HG03378 (cell line): ENCODE results near the gene MYH11.
"Not testable (repeated sequence)": the region's sequence is repeated elsewhere in the genome, so short reads cannot be mapped to it uniquely, and the experiment has no call there.

Experiments used
- ATAC-seq: cut with Tn5 transposase; IDR thresholded peaks from one replicate; pipeline ENCODE4 v1.9.1; 2021; ENCODE audit warnings: mild to moderate bottlenecking, moderate library complexity; ENCODE audit not compliant: unreplicated experiment

MYH11 gene

GRCh38 chr16:15811481-15812400, 45.1 kb downstream of the MYH11 start:
- no peak for ATAC-seq

GRCh38 chr16:15810949-15811348, 45.9 kb downstream of the MYH11 start:
- no peak for ATAC-seq

GRCh38 chr16:15810411-15810810, 46.4 kb downstream of the MYH11 start:
- ATAC-seq = no peak

DNA sequence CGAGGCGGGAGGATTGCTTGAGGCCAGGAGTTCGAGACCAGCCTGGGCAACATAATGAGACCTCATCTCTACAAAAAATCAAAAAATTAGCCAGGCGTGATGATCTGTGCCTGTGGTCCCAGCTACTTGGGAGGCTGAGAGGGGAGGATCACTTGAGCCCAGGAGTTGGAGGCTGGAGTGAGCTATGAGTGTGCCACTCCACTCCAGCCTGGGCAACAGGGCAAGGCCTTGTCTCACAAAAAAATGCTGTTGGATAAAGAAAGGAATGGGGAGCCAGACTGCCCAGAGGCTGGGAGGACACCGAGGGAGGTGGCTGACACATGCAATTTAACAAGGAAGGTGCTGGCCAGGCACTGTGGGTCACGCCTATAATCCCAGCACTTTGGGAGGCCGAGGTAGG, 47.5 kb downstream of the MYH11 start:
- not testable (repeated sequence) for ATAC-seq

GRCh38 chr16:15808071-15808470, 48.8 kb downstream of the MYH11 start:
- ATAC-seq = no peak

DNA sequence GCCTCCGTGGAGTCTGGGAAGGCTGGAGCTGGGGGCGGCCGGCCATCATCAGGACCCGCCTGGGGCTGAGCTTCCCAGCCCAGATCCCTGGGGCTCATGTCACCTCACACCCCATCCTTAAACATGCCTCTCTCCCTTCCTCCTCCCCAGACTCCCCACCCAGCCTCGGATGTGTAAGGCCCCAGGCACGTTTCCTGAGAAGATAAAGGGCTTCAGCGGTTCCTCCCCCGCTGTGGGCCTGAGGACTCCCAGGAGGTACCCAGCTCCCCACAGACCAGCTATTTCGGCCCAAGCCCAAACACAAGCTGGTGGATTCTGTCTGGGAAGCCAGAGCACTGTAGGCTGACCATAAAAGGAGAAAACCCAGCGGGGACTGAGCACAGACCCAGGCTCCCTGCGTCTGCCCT, 49.2 kb downstream of the MYH11 start:
- ATAC-seq = no peak

DNA sequence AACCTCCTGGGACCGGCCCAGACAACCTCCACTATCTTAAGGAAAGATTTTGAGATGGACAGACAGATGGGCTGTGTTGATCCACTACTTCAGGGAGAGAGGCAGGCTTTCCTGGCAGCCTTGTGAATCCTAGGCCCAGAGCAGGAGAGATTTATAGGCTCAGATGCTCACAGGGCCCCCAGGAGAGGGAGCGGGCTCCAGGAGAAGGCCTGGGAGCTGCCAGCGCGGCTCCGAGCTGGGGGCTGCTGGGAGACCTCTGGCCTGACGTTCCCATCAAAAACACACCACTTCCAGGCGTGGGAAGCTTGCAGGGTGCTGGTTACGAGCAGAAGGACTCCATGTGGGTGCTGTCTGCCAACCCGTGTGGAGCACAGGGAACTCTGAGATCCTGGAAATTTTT, 53.2 kb downstream of the MYH11 start:
- ATAC-seq = no peak

DNA sequence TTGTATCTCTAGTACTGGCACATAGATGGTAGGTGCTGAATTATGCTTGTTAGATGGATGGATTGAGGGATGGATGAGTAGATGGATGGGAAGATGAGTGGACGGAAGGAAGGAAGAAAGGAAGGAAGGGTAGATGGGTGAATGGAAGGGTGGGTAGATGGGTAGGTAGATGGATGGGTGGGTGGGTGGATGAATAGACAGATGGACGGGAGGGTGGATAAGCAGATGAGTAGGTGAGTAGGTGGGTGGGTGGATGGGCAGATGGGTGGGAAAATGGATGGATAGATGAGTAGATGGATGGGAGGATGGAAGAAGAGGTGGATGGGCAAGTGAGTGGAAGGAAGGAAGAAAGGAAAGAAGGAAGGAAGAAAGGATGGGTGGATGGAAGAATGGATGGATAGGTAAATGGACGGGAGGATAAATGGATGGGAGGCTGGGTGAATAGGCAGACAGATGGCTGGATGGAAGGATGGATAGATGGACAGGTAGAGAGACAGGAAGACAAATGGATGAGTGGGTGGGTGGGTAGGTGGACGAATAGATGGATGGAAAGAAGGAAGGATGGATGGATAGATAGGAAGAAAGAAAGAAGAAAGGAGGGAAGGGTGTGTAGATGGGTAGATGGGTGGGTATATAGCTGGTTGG, 56.9 kb downstream of the MYH11 start:
- no peak for ATAC-seq

DNA sequence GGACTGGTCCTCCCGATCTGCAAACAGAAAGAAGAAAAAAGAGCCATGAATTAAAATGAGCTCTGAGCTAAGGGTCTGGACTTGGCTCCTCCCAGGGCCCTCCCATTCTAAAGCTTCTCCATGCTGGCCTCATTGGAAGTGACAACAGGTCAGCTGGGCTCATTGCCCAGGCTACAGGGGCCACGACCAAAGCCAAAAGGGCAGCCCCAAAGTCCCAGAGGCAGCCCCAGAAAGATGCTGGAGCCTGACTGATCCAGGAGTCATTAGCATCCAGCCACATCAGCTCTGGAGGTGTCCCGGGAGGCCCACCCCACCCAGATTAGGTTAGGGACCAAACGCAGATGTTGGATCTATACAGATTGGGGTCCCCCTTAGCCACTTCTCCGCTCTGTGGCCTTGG, 58.2 kb downstream of the MYH11 start:
- no peak for ATAC-seq

DNA sequence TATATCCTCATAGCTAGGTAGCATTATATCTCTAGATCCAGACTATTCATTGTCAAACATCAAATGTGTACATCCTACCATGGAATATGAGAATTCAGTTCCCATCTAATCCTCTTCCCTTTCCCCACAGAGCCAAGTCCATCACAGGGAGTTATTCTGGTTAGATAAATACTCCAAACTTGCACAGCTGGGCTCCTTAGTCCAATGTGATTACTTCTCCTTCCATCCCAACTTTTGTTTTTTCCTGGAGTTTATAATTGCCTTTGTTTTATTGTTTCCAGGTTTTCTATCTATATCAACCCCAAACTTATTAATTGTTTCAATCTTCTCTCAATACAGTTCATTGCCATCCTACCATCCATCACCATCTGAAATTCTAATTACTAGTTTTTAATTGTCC, 59.9 kb downstream of the MYH11 start:
- ATAC-seq = no peak

- no peak for ATAC-seq
Observed at GRCh38 chr16:15795615-15796014, 61.2 kb downstream of the MYH11 start.

- no peak for ATAC-seq
Observed at GRCh38 chr16:15792563-15792971, 64.3 kb downstream of the MYH11 start.

GRCh38 chr16:15790458-15790857, 66.4 kb downstream of the MYH11 start:
- no peak for ATAC-seq

GRCh38 chr16:15789816-15790215, 67.0 kb downstream of the MYH11 start:
- not testable (repeated sequence) for ATAC-seq

- no peak for ATAC-seq
Observed at GRCh38 chr16:15788846-15789239, 68.0 kb downstream of the MYH11 start.

DNA sequence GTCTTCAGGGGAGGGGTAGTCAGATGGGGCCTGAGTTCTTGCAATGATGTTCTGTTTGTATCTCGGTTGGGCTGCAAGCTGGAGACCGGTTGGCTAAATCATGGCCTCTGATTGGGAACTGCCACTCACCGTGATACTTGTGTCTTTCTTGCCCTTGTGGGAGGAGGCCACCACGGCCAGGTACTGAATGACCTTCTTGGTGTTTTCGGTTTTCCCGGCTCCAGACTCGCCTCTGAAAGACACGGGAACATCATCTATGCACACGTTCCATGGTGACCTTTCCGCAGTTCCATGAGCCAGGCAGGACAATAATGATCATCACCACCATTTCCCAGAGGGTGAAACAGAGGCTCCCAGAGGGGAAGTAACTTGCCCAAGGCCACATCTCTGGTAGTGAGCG, 70.3 kb downstream of the MYH11 start:
- ATAC-seq = no peak

DNA sequence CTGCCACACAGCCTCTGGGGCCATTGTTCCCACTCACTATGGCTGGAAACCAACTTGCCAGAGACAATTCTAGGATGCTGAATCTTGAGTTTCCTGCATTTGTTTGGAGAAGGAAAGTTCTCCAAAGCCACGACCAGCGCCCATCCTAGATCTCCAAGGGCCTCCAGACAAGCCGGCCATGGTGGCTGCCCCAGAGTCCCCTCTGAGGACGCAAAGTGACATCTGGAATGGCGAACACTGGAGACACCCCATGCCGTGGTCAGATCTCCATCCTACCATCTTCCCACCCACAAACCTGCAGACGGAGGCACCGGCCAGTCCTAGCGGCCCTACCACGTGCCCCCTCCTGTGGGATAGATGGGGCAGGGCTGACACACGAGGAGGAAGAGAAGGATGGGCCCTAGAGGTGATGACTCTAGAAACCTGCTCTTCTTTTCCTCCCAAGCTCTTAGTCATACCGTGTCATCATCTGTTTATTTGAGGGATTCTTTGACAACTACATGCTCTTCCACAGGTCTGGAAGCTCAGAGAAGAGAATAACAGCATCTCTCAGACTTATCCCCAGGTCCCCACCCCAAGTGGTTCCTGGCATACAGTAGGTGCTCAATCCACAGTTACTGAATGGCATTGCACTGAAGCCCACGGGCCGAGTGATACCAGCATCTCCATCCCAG, 71.3 kb downstream of the MYH11 start:
- no peak for ATAC-seq

DNA sequence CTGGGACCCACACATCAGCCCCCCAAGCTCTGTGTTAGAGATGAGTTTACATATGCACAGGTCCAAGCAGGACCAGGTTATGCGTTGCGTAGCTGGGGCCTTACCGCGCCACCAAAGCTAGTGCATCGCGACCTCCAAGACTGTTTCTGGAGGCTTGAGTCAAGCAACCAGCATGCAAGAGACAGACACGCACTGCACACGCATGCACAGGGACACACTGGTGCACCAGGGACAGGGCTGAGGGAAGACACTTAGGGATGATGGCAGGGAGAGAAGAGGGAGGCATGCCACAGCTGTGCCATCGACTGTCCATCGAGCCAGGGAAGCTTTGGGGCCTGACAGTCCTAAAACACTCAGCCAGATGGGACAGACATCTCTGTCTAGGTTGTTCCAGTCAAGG, 72.8 kb downstream of the MYH11 start:
- ATAC-seq = no peak

- ATAC-seq = no peak
Observed at GRCh38 chr16:15782573-15783365, 74.1 kb downstream of the MYH11 start.

- ATAC-seq = no peak
Observed at GRCh38 chr16:15781650-15782049, 75.2 kb downstream of the MYH11 start.

DNA sequence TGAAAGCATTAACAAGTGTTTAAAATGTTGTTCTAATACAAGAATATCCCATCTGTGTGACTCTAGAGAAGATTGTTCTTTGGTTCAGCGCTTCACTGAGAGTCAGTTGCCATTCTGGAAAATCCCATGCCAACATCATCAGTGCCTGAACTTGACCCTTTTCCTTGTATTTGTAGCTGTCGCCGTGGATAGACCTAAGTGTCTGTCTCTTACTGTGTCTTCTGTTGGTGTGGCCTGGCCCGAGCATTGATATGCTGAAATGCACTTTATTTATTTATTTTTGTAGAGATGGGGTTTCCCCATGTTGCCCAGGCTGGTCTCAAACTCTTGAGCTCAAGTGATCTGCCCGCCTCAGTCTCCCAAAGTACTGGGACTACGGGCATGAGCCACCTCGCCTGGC, 76.0 kb downstream of the MYH11 start:
- no peak for ATAC-seq
